ENCODE data around the gene GALNT17.

Gene GALNT17

DNA sequence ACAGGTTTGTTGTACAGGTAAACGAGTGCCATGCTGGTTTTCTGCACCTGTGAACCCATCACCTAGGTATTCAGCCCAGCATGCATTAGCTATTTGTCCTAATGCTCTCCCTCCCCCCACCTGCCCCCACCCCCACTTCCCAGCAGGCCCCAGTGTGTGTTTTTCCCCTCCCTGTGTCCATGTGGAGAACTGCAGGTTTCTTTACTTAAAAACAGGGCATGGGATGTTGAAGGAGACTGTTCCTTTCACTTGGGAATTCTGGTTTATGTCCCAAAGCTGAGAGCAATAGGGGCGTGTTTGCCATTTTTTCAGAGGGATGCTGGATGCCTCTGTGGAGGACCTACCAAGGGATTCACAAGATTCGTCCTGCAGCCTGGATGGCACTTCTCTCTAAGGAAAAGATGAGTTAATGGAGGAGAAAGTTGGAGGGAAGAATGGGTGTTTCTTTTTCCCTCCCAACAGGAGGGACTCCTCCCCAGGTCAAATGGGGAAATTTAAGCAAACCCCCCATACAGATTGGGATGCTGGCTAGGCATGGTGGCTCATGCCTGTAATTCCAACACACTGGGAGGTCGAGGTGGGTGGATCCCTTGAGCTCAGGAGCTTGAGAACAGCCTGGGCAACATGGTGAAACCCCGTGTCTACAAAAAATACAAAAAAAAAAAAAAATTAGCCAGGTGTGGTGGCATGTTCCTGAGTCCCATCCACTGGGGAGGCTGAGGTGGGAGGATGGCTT is 136.0 kb downstream of the GALNT17 start:
- DNase-seq (ENCODE audit: insufficient read length) (no peak), FAIRE-seq (no peak)
- TF ChIP-seq POLR2A (IDR thresholded peaks at IDR 0.05; ENCODE audit: low read depth, low read length) = no peak
- TF ChIP-seq TAF1 (IDR thresholded peaks at IDR 0.05; ENCODE audit: borderline replicate concordance, low read depth, low read length) = no peak
- no peak for TF ChIP-seq POLR2AphosphoS5 (IDR thresholded peaks at IDR 0.05; ENCODE audit: low read depth, low read length)

DNA sequence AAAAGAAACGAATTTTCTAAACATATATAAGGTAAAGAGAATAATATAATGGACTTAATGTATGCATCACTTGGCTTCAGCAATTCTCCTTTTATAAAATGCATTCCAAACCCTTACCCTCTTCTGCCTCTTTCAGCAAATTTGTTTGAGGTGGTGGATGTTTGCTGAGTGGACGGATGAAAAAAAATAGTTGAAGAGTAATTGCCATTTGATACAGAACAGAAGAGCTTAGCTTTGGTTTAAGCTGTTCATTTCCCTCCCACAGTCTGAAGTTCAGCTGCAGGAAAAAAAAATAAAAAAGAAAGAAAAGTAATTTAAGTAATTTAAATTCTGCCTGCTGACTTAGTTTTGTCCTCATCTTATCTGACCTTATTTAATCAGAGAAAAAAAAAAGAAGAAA is 138.6 kb downstream of the GALNT17 start:
- no peak for FAIRE-seq
- no peak for DNase-seq (ENCODE audit: insufficient read length)
- TF ChIP-seq POLR2AphosphoS5 (IDR thresholded peaks at IDR 0.05; ENCODE audit: low read depth, low read length) = no peak
- TF ChIP-seq TAF1 (IDR thresholded peaks at IDR 0.05; ENCODE audit: borderline replicate concordance, low read depth, low read length) = no peak
- TF ChIP-seq POLR2A (IDR thresholded peaks at IDR 0.05; ENCODE audit: low read depth, low read length) = no peak

GRCh38 chr7:71271203-71271602 is 139.3 kb downstream of the GALNT17 start:
- DNase-seq (ENCODE audit: insufficient read length) (no peak), FAIRE-seq (no peak)
- TF ChIP-seq TAF1 (IDR thresholded peaks at IDR 0.05; ENCODE audit: borderline replicate concordance, low read depth, low read length) (no peak), POLR2AphosphoS5 (IDR thresholded peaks at IDR 0.05; ENCODE audit: low read depth, low read length) (no peak), POLR2A (IDR thresholded peaks at IDR 0.05; ENCODE audit: low read depth, low read length) (no peak)

GRCh38 chr7:71272509-71273490 is 140.9 kb downstream of the GALNT17 start:
- no peak for TF ChIP-seq TAF1 (IDR thresholded peaks at IDR 0.05; ENCODE audit: borderline replicate concordance, low read depth, low read length)
- no peak for TF ChIP-seq POLR2AphosphoS5 (IDR thresholded peaks at IDR 0.05; ENCODE audit: low read depth, low read length)
- TF ChIP-seq POLR2A (IDR thresholded peaks at IDR 0.05; ENCODE audit: low read depth, low read length) = no peak
- DNase-seq (ENCODE audit: insufficient read length) = no peak
- FAIRE-seq = no peak

DNA sequence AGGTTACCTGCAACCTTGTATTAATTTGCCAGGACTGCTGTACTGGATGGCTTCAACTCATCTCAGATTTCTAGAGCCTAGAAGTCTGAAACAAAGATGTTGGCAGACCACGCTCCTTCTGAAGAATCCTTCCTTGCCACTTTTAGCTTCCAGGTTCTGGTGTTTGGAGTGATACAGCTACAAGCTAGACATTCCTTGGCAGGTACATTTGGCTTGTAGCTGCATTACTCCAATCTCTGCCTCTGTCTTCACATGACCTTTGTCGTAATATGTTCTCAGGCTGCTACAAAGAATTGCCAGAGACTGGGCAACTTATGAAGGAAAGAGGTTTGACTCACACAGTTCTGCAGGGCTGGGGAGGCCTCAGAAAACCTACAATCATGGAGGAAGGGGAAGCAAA is 146.3 kb downstream of the GALNT17 start:
- DNase-seq (ENCODE audit: insufficient read length) (no peak), FAIRE-seq (no peak)
- TF ChIP-seq POLR2A (IDR thresholded peaks at IDR 0.05; ENCODE audit: low read depth, low read length) (no peak), POLR2AphosphoS5 (IDR thresholded peaks at IDR 0.05; ENCODE audit: low read depth, low read length) (no peak), TAF1 (IDR thresholded peaks at IDR 0.05; ENCODE audit: borderline replicate concordance, low read depth, low read length) (no peak)

DNA sequence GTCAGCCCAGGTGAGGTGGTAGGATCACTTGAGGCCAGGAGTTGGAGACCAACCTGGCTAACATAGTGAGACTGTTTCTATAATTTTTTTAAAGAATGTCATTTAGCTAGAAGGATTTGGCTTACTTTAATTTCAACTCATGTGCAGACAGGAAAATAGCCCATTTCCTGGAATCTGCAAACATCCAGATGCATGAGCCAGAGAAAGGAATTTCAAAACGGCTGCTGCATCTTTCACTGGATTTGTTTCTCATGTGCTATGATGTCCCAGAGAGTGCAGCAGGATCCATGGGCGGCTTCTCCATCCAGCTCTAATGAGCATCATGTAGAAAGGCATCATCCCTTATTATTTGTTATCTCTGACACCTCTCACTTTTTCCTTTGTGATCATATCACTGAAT is 149.3 kb downstream of the GALNT17 start:
- no peak for DNase-seq (ENCODE audit: insufficient read length)
- FAIRE-seq = no peak
- TF ChIP-seq TAF1 (IDR thresholded peaks at IDR 0.05; ENCODE audit: borderline replicate concordance, low read depth, low read length) (no peak), POLR2A (IDR thresholded peaks at IDR 0.05; ENCODE audit: low read depth, low read length) (no peak), POLR2AphosphoS5 (IDR thresholded peaks at IDR 0.05; ENCODE audit: low read depth, low read length) (no peak)

- TF ChIP-seq POLR2AphosphoS5 (IDR thresholded peaks at IDR 0.05; ENCODE audit: low read depth, low read length) (no peak), POLR2A (IDR thresholded peaks at IDR 0.05; ENCODE audit: low read depth, low read length) (no peak)
- DNase-seq (ENCODE audit: insufficient read length) (no peak), FAIRE-seq (no peak)
Measured at GRCh38 chr7:71283802-71284201, 151.9 kb downstream of the GALNT17 start.

- TF ChIP-seq POLR2A (IDR thresholded peaks at IDR 0.05; ENCODE audit: low read depth, low read length) (no peak), POLR2AphosphoS5 (IDR thresholded peaks at IDR 0.05; ENCODE audit: low read depth, low read length) (no peak), TAF1 (IDR thresholded peaks at IDR 0.05; ENCODE audit: borderline replicate concordance, low read depth, low read length) (no peak)
- DNase-seq (ENCODE audit: insufficient read length) = no peak
- no peak for FAIRE-seq
Measured at GRCh38 chr7:71285571-71286145, 153.7 kb downstream of the GALNT17 start.

- DNase-seq (ENCODE audit: insufficient read length) (no peak), FAIRE-seq (no peak)
- TF ChIP-seq TAF1 (IDR thresholded peaks at IDR 0.05; ENCODE audit: borderline replicate concordance, low read depth, low read length) = no peak
- no peak for TF ChIP-seq POLR2A (IDR thresholded peaks at IDR 0.05; ENCODE audit: low read depth, low read length)
- no peak for TF ChIP-seq POLR2AphosphoS5 (IDR thresholded peaks at IDR 0.05; ENCODE audit: low read depth, low read length)
Measured at GRCh38 chr7:71286336-71286735, 154.4 kb downstream of the GALNT17 start.

- FAIRE-seq = no peak
- TF ChIP-seq POLR2A (IDR thresholded peaks at IDR 0.05; ENCODE audit: low read depth, low read length) = no peak
- TF ChIP-seq TAF1 (IDR thresholded peaks at IDR 0.05; ENCODE audit: borderline replicate concordance, low read depth, low read length) = no peak
- no peak for TF ChIP-seq POLR2AphosphoS5 (IDR thresholded peaks at IDR 0.05; ENCODE audit: low read depth, low read length)
Measured at GRCh38 chr7:71286924-71287323, 155.0 kb downstream of the GALNT17 start.

DNA sequence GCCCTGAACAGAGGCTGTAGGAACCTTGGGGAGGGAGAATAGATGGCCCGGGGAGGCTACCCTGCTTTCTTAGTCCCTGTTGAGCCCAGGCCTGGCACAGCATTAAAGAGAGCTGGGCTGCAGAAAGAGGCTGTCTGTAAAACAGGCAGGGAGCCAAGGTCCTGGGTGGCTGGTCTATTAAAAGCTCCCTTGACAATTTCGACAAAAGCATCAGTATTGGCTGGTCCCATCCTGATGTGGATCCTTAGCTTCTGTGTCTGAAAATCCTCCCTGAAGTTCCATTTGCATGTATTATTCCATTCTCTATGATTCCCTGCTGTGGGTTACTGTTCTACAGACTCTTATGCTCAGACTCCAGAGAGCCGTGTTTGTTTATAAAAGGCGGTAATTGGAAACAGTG is 158.5 kb downstream of the GALNT17 start:
- TF ChIP-seq POLR2A (IDR thresholded peaks at IDR 0.05; ENCODE audit: low read depth, low read length) = no peak
- TF ChIP-seq TAF1 (IDR thresholded peaks at IDR 0.05; ENCODE audit: borderline replicate concordance, low read depth, low read length) = no peak
- no peak for TF ChIP-seq POLR2AphosphoS5 (IDR thresholded peaks at IDR 0.05; ENCODE audit: low read depth, low read length)
- DNase-seq (ENCODE audit: insufficient read length) = no peak
- no peak for FAIRE-seq

More at GRCh38 chr7:71286924-71287323, 155.0 kb downstream of the GALNT17 start:
- DNase-seq (ENCODE audit: insufficient read length) = no peak

Data from GM12892 (cell line).